ENCODE measurements around the gene ZRANB2.

The ZRANB2 gene

DNA sequence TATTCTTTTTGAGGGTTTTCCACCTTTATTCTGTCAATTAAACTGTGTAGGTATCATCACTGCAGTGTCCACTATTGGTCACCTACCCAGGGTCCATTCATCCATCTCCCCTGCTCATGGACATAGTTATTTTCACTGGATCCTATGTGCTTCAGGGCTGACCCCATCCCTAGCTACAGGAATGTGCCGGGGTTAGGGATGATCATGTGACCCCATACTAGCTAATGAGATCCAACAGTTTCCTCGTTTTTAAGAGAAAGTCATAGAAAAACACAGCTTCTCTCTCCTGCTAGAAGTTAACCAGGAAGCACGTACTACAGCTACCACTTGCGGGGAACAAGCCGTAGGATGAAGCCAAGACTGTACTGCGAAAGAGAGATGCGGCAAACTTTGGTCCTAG lies 52.8 kb downstream of the ZRANB2 start:
- DNase-seq: no peak

DNA sequence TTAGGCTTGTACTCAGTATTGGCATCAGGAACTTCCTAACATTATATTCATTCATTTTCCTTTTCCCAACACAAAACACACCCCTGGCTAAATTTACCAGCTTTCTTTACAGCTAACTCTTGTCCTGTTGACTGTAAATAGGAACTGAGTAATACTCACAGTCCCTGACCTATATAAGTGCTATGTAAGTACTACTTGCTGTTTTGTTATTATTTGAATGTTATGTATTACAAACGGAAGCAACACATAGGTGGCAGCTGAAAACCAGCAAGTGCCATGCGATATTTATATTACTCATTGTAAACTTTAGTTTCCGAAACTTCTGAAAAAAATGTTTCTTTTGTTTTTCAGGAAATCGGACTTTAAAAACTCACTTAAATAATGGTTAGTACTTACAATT lies 54.7 kb downstream of the ZRANB2 start:
- no peak for DNase-seq

DNA sequence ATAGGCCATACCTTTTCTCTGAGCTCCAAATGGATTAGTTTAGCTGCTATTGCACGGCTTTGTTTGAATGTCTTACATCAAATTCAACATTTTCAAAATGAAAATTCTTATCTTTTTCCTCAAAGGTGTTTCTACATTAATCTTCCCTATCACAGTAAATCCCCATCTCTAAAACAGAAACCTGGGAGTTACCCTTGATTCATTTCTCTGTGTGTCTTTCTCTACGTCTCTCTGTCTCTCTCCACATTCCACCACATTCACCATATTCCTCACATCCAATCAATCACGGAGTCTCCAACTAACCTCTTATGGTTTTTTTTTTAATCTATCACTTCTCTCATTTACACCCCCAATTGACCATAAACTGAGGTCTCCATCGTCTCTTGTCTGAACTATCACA lies 57.3 kb downstream of the ZRANB2 start:
- no peak for DNase-seq

DNA sequence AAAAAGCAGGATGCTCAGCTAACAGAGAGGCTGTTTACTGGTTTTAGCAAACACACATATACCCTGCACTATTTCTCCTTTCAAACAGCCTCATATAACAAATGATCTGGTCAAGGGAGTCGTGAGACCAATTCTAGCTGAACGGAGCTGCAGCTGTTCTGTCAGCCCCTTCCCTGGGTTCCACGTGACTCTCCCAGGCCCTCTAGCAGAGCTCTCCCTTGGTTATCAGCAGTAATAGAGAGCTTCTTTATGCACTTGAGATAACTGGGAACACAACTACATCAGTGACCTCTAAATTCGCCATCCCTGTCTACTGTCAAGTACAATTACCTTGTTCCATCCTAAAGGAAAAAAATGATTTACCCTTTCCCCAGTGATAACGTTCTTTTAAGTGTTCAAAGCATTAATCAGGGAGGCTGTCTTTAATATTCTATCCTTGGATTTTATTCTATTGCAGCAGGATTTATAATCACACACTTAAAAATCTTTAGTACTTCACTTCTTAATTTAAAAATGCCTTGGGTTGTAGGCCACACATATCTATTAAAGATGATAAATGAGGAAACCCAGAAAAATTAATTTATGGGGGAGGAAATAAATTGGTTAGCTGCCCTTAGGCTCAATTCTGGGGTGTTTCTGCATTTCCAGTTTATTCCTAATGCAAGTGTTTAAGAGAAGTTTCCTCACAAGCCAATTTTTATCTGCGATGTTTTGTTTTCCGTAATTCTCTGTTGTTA lies 61.4 kb downstream of the ZRANB2 start:
- DNase-seq: no peak

DNA sequence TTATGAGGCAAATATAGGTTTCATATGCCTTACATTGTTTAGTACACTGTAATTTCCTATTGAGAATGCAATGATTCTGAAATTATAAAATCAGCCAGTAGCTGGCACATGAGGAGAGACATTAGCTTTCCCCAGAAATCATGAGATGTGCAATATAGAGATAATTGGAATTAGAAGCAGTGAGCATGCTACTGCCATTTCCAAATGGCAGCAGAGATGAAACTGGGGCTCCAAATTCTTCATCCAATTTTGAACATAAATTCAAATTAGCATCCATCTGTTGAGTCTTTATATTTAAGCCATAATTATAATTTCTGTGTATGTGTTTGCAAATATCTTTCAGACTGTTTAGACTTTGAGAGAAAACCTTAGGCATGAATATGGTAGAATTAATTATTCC lies 62.0 kb downstream of the ZRANB2 start:
- no peak for DNase-seq

DNA sequence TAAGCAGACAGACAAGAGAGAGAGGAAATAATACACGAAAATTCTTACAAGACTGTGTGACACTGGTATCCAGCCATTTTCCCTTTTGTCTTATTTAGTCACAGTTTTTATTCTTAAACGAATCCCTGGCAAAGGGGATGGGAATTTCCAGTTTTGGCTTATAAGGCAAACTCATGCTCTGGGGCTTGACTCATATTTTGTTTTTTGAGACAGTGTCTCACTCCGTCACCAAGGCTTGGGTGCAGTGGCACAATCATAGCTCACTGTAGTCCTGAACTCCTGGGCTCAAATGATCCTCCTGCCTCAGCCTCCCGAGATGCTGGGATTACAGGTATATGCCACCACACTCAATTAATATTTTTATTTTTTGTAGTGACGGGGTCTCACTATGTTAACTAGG lies 65.1 kb downstream of the ZRANB2 start:
- no peak for DNase-seq

DNA sequence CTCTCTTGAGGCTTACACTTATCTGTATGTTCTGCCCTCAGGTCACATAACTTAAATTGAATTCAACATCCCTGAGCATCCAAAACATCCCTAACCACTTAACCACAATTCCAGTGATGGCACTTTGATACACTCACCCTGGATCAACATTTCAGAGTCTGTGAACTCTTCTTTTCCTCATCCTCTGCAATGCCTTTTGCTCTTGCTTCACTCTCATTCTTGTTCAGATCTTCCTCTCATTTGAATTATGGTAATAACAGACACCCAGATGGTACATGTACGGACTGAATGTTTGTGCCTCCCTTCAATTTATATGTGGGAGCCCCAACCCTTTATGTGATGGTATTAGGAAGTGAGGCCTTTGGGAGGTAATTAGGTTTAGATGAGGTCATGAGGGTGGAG lies 66.7 kb downstream of the ZRANB2 start:
- no peak for DNase-seq
